Mucosa of stomach (tissue), 1 donor: ENCODE measurements around the gene SLC16A3.
A peak's percentile ranks its signal among the peaks of the same experiment; 100 is the strongest.

ENCODE experiments used
- H3K27me3 ChIP-seq: one replicate; pipeline ENCODE4 v1.7.0; 2013; ENCODE audit warnings: mild to moderate bottlenecking, low read length; ENCODE audit not compliant: control insufficient read depth, insufficient read depth
- H3K36me3 ChIP-seq: one replicate; pipeline ENCODE4 v1.7.0; 2013; ENCODE audit warnings: low read length; ENCODE audit not compliant: control insufficient read depth, insufficient read depth
- H3K4me1 ChIP-seq: one replicate; pipeline ENCODE4 v1.7.0; 2013; ENCODE audit warnings: mild to moderate bottlenecking, low read length; ENCODE audit not compliant: control insufficient read depth, insufficient read depth
- H3K4me3 ChIP-seq: one replicate; pipeline ENCODE4 v1.7.0; 2013; ENCODE audit warnings: low read length
- H3K9ac ChIP-seq: one replicate; pipeline ENCODE4 v1.7.0; 2013; ENCODE audit warnings: mild to moderate bottlenecking, low read length, moderate library complexity
- H3K9me3 ChIP-seq: one replicate; pipeline ENCODE4 v1.7.0; 2013; ENCODE audit warnings: mild to moderate bottlenecking, low read length, moderate library complexity; ENCODE audit not compliant: control insufficient read depth
- donor health status: Pancreatic carcinoma.

The SLC16A3 gene

GRCh38 chr17:82237083-82237745 lies 8.4 kb downstream of the SLC16A3 start:
- Histone ChIP-seq H3K9ac (no peak overlapping the region), H3K9me3 (no peaks in the 10 kb centered on the region), H3K4me1 (peaks cover 73% of the 10 kb centered on the region)

DNA sequence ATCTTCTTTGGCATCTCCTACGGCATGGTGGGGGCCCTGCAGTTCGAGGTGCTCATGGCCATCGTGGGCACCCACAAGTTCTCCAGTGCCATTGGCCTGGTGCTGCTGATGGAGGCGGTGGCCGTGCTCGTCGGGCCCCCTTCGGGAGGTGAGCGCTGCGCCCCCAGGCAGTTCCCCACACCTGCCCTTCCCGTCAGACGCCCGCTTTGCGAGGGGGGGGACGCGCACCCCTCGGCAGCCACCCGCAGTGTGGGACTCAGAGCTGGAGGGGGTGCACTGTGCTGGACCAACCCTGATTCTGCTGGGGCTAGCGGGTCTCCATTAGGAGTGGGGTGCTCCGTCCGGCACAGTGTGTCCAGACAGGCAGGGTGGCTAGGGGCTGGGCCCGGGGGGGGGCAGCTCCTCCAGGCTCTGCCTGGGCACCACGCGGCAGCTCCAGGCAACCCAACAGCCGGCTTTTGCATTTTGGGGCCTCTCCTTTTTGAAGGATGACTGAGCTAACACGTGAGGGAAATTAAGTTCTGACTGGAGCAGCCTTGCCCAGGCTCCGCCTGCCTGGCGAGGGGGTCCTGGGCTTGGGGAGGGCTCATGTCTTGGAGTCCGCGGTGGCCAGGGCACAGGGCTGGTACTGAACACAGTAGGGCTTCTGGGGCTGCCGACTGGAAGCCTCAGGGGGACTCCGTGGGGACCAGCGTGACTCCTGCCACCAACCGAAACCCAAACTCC lies 9.1 kb downstream of the SLC16A3 start:
- Histone ChIP-seq H3K4me1 (peaks cover 79% of the 10 kb centered on the region), H3K4me3 (no peak overlapping the region), H3K27me3 (no peaks in the 10 kb centered on the region), H3K36me3 (no peaks in the 10 kb centered on the region), H3K9ac (peak overlapping the region; percentile 47), H3K9me3 (no peaks in the 10 kb centered on the region)

More at GRCh38 chr17:82237083-82237745, 8.4 kb downstream of the SLC16A3 start:
- no peaks in the 10 kb centered on the region for H3K27me3 ChIP-seq
- no peak overlapping the region for H3K4me3 ChIP-seq
- no peaks in the 10 kb centered on the region for H3K36me3 ChIP-seq

DNA sequence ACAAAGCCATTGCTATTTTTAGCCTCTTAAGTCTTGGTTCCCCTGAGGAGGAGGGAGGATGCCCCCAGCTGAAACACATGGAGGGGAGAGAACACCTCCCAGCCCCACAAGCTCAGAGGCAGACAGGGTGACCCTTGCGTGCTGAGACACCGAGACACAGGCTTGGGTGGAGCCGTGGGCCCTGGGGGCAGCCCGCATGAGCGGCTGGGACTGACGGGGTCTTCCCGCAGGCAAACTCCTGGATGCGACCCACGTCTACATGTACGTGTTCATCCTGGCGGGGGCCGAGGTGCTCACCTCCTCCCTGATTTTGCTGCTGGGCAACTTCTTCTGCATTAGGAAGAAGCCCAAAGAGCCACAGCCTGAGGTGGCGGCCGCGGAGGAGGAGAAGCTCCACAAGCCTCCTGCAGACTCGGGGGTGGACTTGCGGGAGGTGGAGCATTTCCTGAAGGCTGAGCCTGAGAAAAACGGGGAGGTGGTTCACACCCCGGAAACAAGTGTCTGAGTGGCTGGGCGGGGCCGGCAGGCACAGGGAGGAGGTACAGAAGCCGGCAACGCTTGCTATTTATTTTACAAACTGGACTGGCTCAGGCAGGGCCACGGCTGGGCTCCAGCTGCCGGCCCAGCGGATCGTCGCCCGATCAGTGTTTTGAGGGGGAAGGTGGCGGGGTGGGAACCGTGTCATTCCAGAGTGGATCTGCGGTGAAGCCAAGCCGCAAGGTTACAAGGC lies 9.8 kb downstream of the SLC16A3 start:
- Histone ChIP-seq H3K4me1 (peaks cover 86% of the 10 kb centered on the region), H3K4me3 (peak overlapping the region; percentile 33), H3K9me3 (no peaks in the 10 kb centered on the region), H3K36me3 (peaks cover 6% of the 10 kb centered on the region), H3K9ac (peak overlapping the region; percentile 47), H3K27me3 (no peaks in the 10 kb centered on the region)

- Histone ChIP-seq H3K4me3 (no peak overlapping the region), H3K9me3 (no peaks in the 10 kb centered on the region), H3K27me3 (no peaks in the 10 kb centered on the region), H3K9ac (peak overlapping the region; percentile 7), H3K4me1 (peaks cover 88% of the 10 kb centered on the region), H3K36me3 (peaks cover 10% of the 10 kb centered on the region)
These were observed 10.6 kb downstream of the SLC16A3 start for GRCh38 chr17:82239401-82239925.

DNA sequence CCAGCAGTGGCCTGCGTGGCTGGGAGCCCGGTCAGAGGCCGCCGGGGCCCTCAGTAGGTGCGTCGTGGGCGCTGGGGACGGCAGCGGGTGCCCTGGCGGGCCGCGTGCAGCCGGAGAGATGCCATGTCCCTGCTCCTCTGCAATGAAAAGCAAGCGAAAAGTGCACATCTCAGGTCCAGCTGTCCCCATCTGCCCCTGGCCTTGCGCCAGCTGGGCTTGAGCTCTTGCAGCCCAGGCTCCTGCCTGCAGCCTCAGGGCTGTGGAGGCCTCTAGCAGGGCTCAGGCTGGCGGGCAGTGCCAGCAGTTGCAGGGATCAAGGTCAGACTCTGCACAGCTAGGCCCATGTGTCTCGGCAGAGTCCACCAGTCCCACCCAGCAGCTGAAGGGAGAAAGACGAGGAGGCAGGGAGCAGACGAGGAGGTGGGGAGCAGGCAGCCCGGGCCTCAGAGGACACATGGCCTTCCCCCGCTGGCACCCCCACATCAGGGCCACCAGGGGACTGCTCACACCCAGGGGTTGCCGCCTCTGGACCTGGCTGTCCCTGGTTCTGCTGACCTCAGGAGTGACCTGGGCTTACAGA lies 11.2 kb downstream of the SLC16A3 start:
- Histone ChIP-seq H3K9me3 (no peaks in the 10 kb centered on the region), H3K27me3 (no peaks in the 10 kb centered on the region), H3K4me3 (no peak overlapping the region), H3K9ac (no peak overlapping the region), H3K4me1 (peaks cover 83% of the 10 kb centered on the region), H3K36me3 (peaks cover 10% of the 10 kb centered on the region)

GRCh38 chr17:82240506-82241182 lies 11.8 kb downstream of the SLC16A3 start:
- no peaks in the 10 kb centered on the region for H3K9me3 ChIP-seq
- peaks cover 82% of the 10 kb centered on the region for H3K4me1 ChIP-seq
- no peak overlapping the region for H3K4me3 ChIP-seq
- no peak overlapping the region for H3K9ac ChIP-seq
- H3K27me3 ChIP-seq = no peaks in the 10 kb centered on the region
- peaks cover 12% of the 10 kb centered on the region for H3K36me3 ChIP-seq

DNA sequence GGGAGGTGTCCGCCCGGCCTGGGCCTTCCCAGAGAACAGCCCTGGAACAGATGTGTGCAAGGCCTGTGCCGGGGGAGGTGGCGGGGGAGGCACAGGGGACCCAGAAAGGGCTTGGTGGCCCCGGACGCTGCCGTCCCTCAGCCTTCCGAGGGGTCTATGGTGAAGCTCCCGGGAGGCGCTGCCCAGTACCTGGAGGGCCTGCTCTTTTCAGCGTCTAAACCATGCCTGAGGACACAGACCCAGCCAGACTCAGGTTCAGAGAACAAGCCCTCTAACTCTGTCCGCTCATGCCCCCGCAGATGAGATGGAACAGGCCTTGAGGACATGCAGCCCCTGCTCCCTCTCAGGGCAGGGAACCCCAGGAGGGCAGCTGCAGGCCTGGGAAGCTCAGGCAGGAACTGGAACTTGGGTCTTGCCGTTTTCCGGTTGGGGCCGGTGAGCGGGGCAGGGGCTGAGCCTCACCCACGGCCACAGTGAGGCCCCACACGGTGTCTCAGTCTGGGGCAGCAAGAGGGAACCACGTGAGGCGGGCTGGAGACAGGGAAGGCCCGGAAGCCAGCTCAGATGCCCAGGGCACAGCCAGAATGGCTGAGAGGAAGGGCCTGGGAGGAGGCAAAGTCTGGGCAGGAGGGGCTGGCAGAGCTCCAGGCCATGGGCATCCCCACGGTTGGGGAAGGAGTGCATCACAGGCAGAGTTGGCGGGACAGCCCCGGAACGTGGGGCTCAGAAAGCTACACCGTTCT lies 12.5 kb downstream of the SLC16A3 start:
- peaks cover 82% of the 10 kb centered on the region for H3K4me1 ChIP-seq
- H3K27me3 ChIP-seq = no peaks in the 10 kb centered on the region
- H3K9ac ChIP-seq = no peak overlapping the region
- peaks cover 19% of the 10 kb centered on the region for H3K36me3 ChIP-seq
- H3K4me3 ChIP-seq = no peak overlapping the region
- no peaks in the 10 kb centered on the region for H3K9me3 ChIP-seq

DNA sequence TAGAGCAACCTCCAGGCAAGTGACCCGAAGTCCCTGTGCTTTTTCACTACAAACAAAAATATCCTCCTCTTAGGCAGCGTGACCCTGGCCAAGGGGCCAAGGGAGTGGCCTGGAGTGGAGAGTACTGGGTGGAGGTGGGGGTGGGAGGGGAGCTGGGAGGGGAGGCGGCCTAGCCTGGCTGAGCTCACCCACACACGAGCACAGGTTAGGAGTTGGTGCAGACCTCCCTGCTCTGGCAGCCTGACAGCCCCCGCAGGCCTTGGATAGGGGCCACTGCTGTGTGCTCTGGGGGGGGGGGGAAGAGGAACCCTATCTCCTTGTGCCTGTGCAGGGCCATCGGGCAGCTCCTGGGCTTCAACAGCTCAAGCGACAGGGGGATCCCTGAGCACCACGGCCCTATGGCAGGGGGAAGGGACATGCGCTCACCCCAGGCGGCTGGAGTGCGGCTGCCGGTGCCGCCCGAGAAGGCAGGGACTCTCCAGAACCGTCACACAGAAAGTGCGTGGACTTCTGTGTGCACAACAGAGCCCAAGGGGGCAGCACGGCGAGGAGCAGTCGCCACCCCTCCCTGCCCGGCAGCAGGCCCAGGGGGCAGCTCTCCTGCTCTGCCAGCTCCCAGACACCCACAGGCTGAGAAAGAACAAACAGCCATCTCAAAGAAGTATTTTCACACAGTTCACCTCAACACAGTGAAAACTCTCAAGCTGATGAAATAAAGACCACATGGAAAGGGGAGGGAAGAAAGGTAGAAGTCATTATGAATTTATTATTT lies 13.3 kb downstream of the SLC16A3 start:
- Histone ChIP-seq H3K4me1 (peaks cover 82% of the 10 kb centered on the region), H3K36me3 (peaks cover 21% of the 10 kb centered on the region), H3K9me3 (no peaks in the 10 kb centered on the region), H3K9ac (peak overlapping the region; percentile 23), H3K4me3 (no peak overlapping the region), H3K27me3 (no peaks in the 10 kb centered on the region)

- Histone ChIP-seq H3K27me3 (no peaks in the 10 kb centered on the region), H3K9me3 (no peaks in the 10 kb centered on the region), H3K4me1 (peaks cover 87% of the 10 kb centered on the region), H3K4me3 (no peak overlapping the region), H3K9ac (no peak overlapping the region), H3K36me3 (peaks cover 21% of the 10 kb centered on the region)
These were observed 13.8 kb downstream of the SLC16A3 start for GRCh38 chr17:82242698-82242976.

- H3K36me3 ChIP-seq = peaks cover 22% of the 10 kb centered on the region
- H3K9me3 ChIP-seq = no peaks in the 10 kb centered on the region
- no peaks in the 10 kb centered on the region for H3K27me3 ChIP-seq
- H3K4me1 ChIP-seq = peaks cover 86% of the 10 kb centered on the region
- no peak overlapping the region for H3K9ac ChIP-seq
- H3K4me3 ChIP-seq = no peak overlapping the region
These were observed 14.3 kb downstream of the SLC16A3 start for GRCh38 chr17:82242977-82243647.
